ENCODE measurements around the gene PCSK5.

Gene PCSK5

DNA sequence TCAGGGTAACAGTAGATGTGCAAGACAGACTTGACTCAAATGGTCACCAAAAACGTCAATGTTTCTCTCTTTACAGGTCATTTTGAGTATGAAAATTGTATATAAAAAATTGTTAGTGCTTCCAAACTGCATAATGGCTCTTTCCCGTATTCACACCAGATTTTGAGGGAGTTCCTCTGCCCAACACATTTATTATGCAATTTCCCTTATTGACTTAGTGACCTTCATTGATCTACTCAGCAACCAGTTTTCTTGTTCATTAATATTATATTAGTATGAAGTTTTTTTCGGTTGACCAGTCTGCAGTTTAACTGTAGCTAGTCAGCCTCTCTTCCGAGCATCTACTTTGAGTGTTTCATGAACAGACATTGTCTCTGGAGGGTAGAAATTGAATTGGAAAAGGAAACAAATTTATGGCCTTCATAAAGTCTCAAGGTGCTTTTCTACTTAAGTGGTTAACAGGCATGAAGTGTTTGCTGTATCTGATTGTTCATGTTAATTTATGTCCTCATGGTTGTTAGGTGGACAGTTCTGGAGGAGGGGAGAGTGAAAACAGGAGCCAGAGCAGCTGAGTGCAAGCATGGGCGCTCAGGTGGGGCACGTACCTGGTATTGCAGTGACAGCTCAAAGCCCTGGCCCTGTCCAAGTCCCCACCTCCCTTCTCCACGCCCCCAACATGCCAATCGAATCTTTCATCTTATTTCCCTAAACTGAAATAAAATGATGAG is 263.6 kb downstream of the PCSK5 start:
- no peak for DNase-seq
- intact Hi-C loops (cut with DNase I) = no loop called here

DNA sequence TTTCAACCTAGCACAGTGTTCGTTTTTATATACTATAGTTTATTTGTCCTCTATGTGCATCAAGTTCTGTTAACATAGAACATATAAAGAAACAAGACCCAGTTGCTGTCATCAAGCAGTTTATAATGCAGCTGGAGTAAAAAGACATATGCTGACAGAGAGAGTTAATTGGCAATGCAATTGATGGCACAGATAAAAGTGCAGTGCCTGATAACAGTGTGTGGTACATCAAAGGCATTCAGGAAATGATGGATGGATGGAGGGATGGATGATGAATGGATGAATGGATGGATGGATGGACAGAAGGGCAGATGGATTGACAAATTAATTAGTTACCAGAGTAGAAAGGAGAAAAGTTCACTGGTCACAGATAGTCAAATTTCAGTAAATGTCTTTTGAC is 264.9 kb downstream of the PCSK5 start:
- intact Hi-C loops (cut with DNase I) = no loop called here

GRCh38 chr9:76158713-76159112 is 268.2 kb downstream of the PCSK5 start:
- intact Hi-C loops (cut with DNase I) = no loop called here
- DNase-seq = no peak

More for the DNA sequence above, 264.9 kb downstream of the PCSK5 start:
- no peak for DNase-seq

DNA sequence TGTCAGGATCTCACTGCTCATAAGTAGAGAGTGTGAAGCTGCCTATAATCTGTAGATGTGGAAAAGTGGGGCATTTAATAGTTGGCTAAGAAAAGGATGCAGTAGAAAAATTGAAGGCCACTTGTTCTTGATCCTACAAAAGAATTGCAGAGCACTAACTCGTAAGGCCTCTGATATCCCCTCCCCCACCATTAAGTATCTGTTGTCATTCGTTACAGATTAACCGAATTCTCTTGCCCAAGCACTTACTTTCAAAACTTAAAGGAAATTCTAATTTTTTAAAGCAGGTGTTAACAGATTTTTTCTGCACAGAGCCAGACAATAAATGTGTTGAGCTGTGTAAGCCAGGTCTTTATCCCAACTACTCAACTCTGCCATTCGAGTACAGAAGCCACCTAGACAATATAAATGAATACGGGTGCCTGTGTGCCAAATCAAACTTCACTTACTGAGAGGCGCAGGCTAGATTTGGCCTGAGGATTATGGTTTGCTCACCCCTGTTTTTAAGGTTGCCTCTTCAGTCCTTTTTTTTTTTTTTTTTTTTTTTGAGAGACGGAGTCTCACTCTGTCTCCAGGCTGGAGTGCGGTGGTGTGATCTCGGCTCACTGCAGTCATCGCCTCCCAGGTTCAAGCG is 268.9 kb downstream of the PCSK5 start:
- intact Hi-C loops (cut with DNase I) = no loop called here
- DNase-seq = no peak

DNA sequence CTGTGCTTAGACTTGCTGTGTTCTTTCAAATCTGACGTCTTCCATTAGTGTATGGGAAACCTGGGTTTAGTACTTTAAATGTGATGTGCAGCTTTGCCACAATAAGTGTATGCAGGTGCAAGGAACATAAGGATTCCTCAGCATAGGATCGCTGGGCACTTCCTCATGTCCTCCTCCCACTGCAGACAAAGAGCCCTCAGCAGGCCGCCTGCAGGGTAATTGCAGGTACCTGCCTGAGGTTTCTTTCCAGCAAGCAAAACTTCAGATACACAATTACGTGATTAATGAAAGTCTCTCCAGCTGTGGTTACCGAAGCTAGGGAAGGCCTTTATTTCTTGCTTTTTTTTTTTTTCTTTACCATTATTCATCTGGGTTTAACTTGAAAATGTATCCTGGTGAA is 270.6 kb downstream of the PCSK5 start:
- intact Hi-C loops (cut with DNase I) = no loop called here

GRCh38 chr9:76161541-76161940 is 271.1 kb downstream of the PCSK5 start:
- no peak for DNase-seq
- intact Hi-C loops (cut with DNase I) = no loop called here

More for the DNA sequence above, 270.6 kb downstream of the PCSK5 start:
- DNase-seq = no peak

- intact Hi-C loops (cut with DNase I) = no loop called here
- DNase-seq = no peak
Observed at GRCh38 chr9:76162086-76162730, 271.7 kb downstream of the PCSK5 start.

DNA sequence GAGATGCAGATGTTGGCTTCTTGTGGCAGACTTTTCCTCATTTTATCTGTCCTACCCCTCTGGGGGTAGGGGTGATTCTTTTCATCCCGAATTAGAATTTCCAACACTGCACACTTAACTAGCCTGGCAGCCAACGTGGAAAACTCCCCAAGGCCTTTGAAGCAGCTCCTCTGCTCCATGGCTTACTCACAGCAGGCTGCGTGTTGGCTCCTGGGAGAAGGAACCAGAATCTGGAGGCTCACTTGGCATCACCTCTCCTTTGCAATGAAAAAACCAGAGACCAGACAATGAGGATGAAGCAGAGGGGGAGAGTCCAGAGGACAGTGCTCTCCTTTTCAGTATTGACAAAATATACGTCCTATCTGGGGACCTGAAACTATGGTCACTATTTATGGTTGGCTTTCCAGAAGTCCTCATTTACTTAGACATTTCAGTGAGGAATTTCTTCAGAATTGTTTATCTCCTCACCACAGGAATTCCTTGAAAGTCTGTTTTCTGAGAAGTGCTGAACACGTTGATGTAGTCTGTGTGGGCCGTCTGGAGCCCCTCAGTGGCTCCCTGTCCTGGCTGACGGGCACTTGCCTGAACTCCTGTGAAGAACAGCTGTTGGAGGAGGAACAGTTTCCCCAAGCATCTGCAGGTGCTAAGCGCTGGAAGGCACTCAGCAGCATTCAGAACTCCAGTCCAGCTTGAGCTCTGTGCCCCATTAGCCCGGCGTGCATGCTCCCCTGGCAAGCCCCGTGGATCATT is 272.5 kb downstream of the PCSK5 start:
- DNase-seq = peak in 8 of 42 donors; percentile 9 to 48 (median 16)
- intact Hi-C loops (cut with DNase I) = no loop called here

DNA sequence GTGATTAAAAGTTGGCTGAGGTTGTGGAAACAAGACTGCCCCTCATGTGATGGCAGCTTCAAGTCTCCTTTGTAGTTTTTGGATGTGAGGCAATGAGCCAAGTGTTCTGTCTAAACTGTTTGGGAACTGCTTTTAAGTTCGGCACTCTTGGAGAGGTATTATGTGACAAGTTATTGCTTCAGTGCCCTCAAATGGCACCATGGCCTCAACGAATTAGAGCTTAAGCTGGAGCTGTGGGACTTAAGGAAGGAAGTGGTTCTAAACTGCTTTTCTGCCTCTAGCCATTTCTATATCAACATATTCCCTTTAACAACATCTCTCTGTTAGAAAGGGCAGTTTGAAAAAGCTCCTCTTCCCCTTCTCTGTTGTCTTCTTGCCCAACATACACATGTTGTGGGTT is 276.1 kb downstream of the PCSK5 start:
- intact Hi-C loops (cut with DNase I) = no loop called here

GRCh38 chr9:76176171-76176570 is 285.7 kb downstream of the PCSK5 start:
- intact Hi-C loops (cut with DNase I) = no loop called here
- DNase-seq = no peak

More for the DNA sequence above, 276.1 kb downstream of the PCSK5 start:
- peak in 4 of 42 donors; percentile 11 to 39 (median 20) for DNase-seq

GRCh38 chr9:76177931-76178330 is 287.5 kb downstream of the PCSK5 start:
- no peak for DNase-seq
- intact Hi-C loops (cut with DNase I) = no loop called here

DNA sequence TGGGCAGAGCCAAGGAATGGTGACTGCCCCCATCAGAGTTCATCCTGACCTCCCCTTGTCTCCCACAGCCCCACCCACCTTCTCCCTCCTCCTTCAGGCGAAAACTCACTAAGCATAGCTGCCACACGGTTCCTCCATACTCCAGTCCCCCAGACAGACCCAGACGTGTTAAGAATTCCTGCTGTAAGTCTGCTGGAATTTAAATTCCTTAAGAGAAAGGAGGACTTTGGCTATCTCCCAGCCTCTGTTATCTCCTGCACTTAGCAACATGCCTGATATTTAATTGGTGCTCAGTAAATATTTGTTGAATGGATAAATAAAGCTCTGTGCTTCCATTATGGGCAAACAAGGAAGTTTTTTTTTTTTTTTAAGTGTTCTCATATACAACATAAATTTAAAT is 290.1 kb downstream of the PCSK5 start:
- no peak for DNase-seq
- intact Hi-C loops (cut with DNase I) = no loop called here

DNA sequence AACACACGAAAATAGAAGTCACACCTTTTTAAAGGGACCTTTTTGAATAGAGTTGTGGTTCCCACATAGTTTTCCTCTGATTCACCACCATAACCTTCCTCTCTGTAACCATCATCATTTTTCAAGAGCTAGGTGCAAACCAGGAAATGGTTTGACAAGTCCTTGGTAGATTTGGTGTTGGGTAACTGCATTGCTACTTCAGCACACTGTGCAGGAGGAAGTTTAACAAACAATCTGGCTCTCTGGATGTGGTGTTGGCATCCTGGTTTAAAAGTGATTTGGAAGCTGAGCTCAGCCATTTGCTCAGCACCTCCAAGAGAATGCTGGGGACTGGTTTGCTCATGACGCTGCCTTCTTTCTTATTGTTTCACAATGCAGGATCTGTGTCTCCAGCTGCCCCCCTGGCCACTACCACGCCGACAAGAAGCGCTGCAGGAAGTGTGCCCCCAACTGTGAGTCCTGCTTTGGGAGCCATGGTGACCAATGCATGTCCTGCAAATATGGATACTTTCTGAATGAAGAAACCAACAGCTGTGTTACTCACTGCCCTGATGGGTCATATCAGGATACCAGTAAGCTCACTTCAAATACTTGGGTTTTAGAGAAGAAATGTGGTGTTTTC is 290.7 kb downstream of the PCSK5 start:
- intact Hi-C loops (cut with DNase I) = no loop called here
- no peak for DNase-seq

GRCh38 chr9:76181781-76182180 is 291.3 kb downstream of the PCSK5 start:
- intact Hi-C loops (cut with DNase I) = no loop called here
- DNase-seq = no peak

DNA sequence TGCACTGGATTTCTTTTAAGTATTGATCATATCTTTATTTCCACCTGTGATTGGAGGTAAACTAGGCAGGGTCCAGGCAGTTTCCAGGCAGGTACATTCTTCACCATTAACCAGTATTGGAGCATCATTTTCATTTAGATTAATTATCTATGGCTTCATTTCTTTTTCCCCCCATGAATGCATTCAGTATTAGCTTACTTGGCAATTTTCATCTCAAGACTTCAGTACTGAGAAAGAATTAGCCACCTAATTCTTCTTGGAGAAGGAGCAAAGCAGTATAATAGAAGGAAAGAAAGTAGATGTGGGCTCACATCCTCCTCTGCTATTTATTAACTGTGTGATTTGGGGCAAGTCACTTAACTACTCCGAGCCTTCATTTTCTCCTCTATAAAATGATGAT is 295.0 kb downstream of the PCSK5 start:
- DNase-seq = no peak
- intact Hi-C loops (cut with DNase I) = no loop called here

- intact Hi-C loops (cut with DNase I) = no loop called here
- DNase-seq = no peak
Observed at GRCh38 chr9:76188286-76188685, 297.8 kb downstream of the PCSK5 start.

DNA sequence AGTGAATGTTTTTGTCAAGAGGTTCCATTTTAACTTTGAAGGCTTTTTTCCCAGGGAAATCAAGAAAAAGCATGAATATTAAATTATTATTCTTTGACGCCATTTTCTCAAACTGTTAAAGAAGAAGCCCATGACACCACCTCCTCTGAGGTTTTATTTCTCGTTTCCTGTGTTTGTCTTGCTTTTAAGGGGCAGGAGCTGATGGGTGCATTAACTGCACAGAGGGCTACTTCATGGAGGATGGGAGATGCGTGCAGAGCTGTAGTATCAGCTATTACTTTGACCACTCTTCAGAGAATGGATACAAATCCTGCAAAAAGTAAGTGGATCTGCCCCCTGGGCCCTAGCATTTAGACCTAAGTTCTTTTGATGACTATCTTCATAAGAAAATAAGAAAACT is 298.4 kb downstream of the PCSK5 start:
- no peak for DNase-seq

GRCh38 chr9:76191493-76191892 is 301.0 kb downstream of the PCSK5 start:
- no peak for DNase-seq
- intact Hi-C loops (cut with DNase I) = no loop called here

More for the DNA sequence above, 298.4 kb downstream of the PCSK5 start:
- intact Hi-C loops (cut with DNase I) = no loop called here

DNA sequence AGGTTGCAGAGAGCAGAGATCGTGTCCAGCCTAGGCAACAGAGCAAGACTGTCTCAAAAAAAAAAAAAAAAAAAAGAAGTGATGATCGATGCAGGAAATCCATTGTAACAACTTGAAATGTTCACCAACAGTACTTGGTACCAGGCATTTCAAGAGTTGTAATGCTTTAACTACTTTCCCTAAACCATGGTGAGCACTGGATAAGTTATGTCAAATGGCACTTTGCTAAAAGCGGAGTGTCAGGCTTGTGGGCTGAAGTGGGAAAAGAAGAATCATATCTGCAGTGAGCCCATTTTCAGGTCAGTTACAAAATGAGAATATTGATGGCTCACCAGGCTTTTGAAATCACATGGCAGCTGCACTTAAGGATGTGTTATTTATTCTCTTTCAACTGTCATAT is 301.5 kb downstream of the PCSK5 start:
- no peak for DNase-seq
- intact Hi-C loops (cut with DNase I) = no loop called here

Measured in head of caudate nucleus (tissue), 42 donors.